Left lung (tissue), 10 donors: Measurements from ENCODE around the gene ZNF644. TPM values are rescaled to one million over a fixed set of nuclear protein-coding genes. Genes with fewer than 3 reads are reported as not detected.

Experiments used
- ATAC-seq: fragments of 200-7000 bp; cut with Tn5 transposase; one replicate; pipeline ENCODE4 v1.9.1; 2020; ENCODE audit warnings: moderate library complexity
- DNase-seq, 4 donors: peaks; one replicate each; pipeline ENCODE4 v3.0.0-alpha.2; 2013 to 2020
- H3K27ac ChIP-seq, 2 donors: fragments of 200-600 bp; sonication (generic) in 1 of 2; one replicate each; pipeline versions ENCODE4 v1.5.0 to v1.8.0; 2020 to 2021
- H3K27me3 ChIP-seq, 2 donors: fragments of 200-600 bp; sonication (generic) in 1 of 2; one replicate each; pipeline versions ENCODE4 v1.5.0 to v1.8.0; 2020 to 2021
- H3K36me3 ChIP-seq, 2 donors: fragments of 200-600 bp; sonication (generic) in 1 of 2; one replicate each; pipeline versions ENCODE4 v1.5.0 to v1.8.0; 2020 to 2021
- H3K4me1 ChIP-seq, 2 donors: fragments of 200-600 bp; one replicate each; pipeline ENCODE4 v1.8.0; 2021
- H3K4me3 ChIP-seq, 2 donors: fragments of 200-600 bp; sonication (generic) in 1 of 2; one replicate each; pipeline versions ENCODE4 v1.5.0 to v1.8.0; 2020 to 2021; ENCODE audit warnings: mild to moderate bottlenecking in 1 of 2
- H3K9me3 ChIP-seq, 2 donors: fragments of 200-600 bp; sonication (generic) in 1 of 2; one replicate each; pipeline versions ENCODE4 v1.5.0 to v1.8.0; 2020 to 2021
- CTCF ChIP-seq, 2 donors: fragments of 200-600 bp; sonication (generic) in 1 of 2; IDR thresholded peaks; one replicate each; pipeline versions ENCODE4 v1.5.0 to v1.8.0; 2021; ENCODE audit warnings: antibody characterized with exemption in 2 of 2
- intact Hi-C, 2 donors: fragments of 100-400 bp; cut with DNase I; formaldehyde crosslinking; loops; one replicate each; pipeline versions ENCODE4 v1.11.2 to v1.14.2; 2022
- polyA plus RNA-seq, 6 donors: library from polyadenylated mRNA; unstranded; fragments of 120-200 nt; gene quantifications; one replicate each; pipeline ENCODE4 v1.2.1, GENCODE V29; 2013; ENCODE audit not compliant: insufficient read length in 6 of 6
- total RNA-seq, 2 donors: library from RNA; stranded (reverse); fragmentation: NEBNext Ultra II Directional; extraction: Animal tissue kit (Norgen Biotek cat#: 25700); gene quantifications; one replicate each; pipeline ENCODE4 v1.2.1, GENCODE V29; 2021
- donor health status: DM: no; HTN: yes; CAD: no.
- donor health status: DM: no; HTN: no; CAD: no.

The ZNF644 gene
- total and polyA plus RNA-seq, 8 donors = 52.6 to 73.0 (median 65.5) TPM

GRCh38 chr1:90948301-90948700, 73.5 kb downstream of the ZNF644 start:
- DNase-seq (no peak), ATAC-seq (no peak)
- Histone ChIP-seq H3K27me3 (no peaks in the 10 kb centered on the region), H3K9me3 (no peaks in the 10 kb centered on the region), H3K27ac (no peak overlapping the region), H3K4me1 (no peaks in the 10 kb centered on the region), H3K4me3 (no peak overlapping the region), H3K36me3 (no peaks in the 10 kb centered on the region)
- intact Hi-C loops = no loop called here
- no peak for TF ChIP-seq CTCF (IDR thresholded peaks at IDR 0.05)

- intact Hi-C loops = no loop called here
- H3K36me3 ChIP-seq = no peaks in the 10 kb centered on the region
- H3K9me3 ChIP-seq = no peaks in the 10 kb centered on the region
- H3K27ac ChIP-seq = no peak overlapping the region
- H3K4me3 ChIP-seq = no peak overlapping the region
- DNase-seq (no peak), ATAC-seq (no peak)
- H3K4me1 ChIP-seq = no peaks in the 10 kb centered on the region
- no peaks in the 10 kb centered on the region for H3K27me3 ChIP-seq
- no peak for TF ChIP-seq CTCF (IDR thresholded peaks at IDR 0.05)
Measured at GRCh38 chr1:90946630-90947029, 75.2 kb downstream of the ZNF644 start.

- DNase-seq (no peak), ATAC-seq (no peak)
- intact Hi-C loops = no loop called here
- H3K36me3 ChIP-seq = peaks cover 0 to 7% of the 10 kb centered on the region in 2 donors
- H3K4me1 ChIP-seq = no peaks in the 10 kb centered on the region
- H3K27me3 ChIP-seq = no peaks in the 10 kb centered on the region
- TF ChIP-seq CTCF (IDR thresholded peaks at IDR 0.05) = no peak
- no peaks in the 10 kb centered on the region for H3K9me3 ChIP-seq
- H3K4me3 ChIP-seq = no peak overlapping the region
- H3K27ac ChIP-seq = no peak overlapping the region
Measured at GRCh38 chr1:90945287-90945686, 76.5 kb downstream of the ZNF644 start.

- Histone ChIP-seq H3K4me1 (no peaks in the 10 kb centered on the region), H3K36me3 (peaks cover 0 to 20% of the 10 kb centered on the region in 2 donors), H3K27ac (no peak overlapping the region), H3K27me3 (no peaks in the 10 kb centered on the region), H3K4me3 (no peak overlapping the region), H3K9me3 (no peaks in the 10 kb centered on the region)
- TF ChIP-seq CTCF (IDR thresholded peaks at IDR 0.05) = no peak
- DNase-seq = no peak
- intact Hi-C loops = no loop called here
- no peak for ATAC-seq
Measured at GRCh38 chr1:90943966-90944365, 77.9 kb downstream of the ZNF644 start.

GRCh38 chr1:90940746-90941145, 81.1 kb downstream of the ZNF644 start:
- ATAC-seq = no peak
- peaks cover 0 to 26% of the 10 kb centered on the region in 2 donors for H3K36me3 ChIP-seq

More at GRCh38 chr1:90940746-90941145, 81.1 kb downstream of the ZNF644 start:
- H3K9me3 ChIP-seq = no peaks in the 10 kb centered on the region
- H3K4me3 ChIP-seq = no peak overlapping the region
- H3K4me1 ChIP-seq = no peaks in the 10 kb centered on the region
- H3K27ac ChIP-seq = no peak overlapping the region
- no peak for TF ChIP-seq CTCF (IDR thresholded peaks at IDR 0.05)
- no peaks in the 10 kb centered on the region for H3K27me3 ChIP-seq
- intact Hi-C loops = no loop called here
- no peak for DNase-seq
